Astrocyte of the hippocampus (primary cell): Measurements from ENCODE around the gene ASIC5.
"Not testable (repeated sequence)": the region's sequence is repeated elsewhere in the genome, so short reads cannot be mapped to it uniquely, and the experiment has no call there.

Source experiments
- DNase-seq: peaks from one replicate; pipeline ENCODE4 v3.0.0; 2011; ENCODE audit warnings: low read depth, low spot score

ASIC5 gene

GRCh38 chr4:155800685-155801343 is 65.3 kb downstream of the ASIC5 start:
- DNase-seq: no peak

GRCh38 chr4:155799794-155800123 is 66.3 kb downstream of the ASIC5 start:
- no peak for DNase-seq

DNA sequence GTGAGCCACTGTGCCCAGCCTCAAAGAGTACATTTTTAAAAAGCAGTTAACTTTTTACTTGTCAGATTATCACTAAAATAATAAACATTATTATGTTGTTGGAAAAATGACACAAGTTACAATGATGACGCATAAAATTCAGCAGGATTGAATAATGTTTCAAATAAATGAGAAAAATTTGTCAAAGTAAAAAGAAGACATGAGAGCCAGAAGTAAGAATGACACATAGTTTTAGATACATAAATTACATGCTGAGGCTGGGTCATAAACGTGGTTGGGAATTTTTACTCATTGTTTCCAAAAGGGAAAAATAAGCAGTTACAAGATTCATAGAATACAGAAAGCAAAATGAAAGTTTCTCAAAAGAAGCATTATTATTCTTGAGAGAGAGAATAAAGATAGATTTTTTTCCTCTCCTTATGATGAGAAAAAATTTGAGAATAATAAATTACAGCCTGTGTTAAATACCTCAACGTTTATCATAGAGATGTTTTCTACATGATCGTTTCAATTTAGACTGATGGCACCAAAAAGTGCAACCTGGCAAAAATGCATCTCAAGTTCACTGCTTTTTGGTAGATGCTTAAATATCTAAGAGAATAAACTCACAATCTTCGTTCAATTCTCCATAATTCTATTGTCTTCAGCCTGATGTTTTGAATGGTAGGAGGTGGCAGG is 66.8 kb downstream of the ASIC5 start:
- DNase-seq: no peak

- not testable (repeated sequence) for DNase-seq
Measured at GRCh38 chr4:155797581-155797980, 68.5 kb downstream of the ASIC5 start.

GRCh38 chr4:155795991-155796390 is 70.1 kb downstream of the ASIC5 start:
- DNase-seq: peak; percentile 72

DNA sequence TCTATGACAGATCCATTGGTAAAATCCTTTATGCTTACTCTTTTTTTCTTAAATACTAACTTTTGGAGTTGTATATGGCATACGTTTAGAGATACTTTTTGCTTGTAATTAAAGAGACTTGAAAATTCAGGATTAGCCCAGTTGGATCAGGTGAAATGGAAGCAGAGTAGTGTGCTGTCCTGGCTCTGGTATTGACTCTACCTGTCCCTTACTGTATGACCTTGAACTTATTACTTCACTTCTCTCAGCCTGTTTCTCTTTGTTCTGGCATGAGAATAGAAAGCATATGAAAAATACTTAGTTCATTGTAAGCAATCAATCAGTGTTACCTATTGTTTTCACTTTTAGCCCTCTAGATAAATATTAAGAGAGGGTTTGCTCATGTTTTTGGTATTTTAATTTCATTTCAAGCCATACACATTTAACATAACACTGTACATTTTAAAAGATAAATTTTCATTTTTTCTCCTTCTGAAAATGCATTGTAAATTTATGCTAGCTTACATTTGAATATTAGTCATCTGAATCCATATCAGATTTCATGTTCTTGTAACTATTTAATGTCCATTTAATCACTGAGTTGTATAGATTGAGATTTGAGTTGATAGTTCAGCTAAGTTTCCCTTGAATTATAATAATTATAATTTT is 71.4 kb downstream of the ASIC5 start:
- no peak for DNase-seq

DNA sequence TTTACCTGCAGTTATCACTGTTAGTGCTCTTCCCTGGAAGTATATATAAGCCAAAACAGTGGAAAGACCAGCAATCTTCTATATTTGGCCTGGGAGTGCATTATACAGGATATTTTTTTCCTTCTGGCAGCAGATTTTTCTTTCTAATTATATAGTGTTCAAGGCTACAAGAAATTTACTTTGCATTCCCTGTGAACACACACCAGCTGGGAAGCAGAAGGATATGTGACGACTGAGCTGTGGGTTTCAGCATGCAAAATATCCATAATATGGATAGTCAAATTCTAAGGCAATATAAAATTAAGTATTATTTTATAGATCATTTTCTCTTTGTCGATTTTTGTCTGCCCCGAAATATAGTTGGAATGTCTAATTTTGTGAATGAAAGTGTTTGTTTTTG is 76.1 kb downstream of the ASIC5 start:
- no peak for DNase-seq

- no peak for DNase-seq
Measured at GRCh38 chr4:155789391-155789790, 76.7 kb downstream of the ASIC5 start.

- DNase-seq: peak; percentile 74
Measured at GRCh38 chr4:155787113-155787710, 78.9 kb downstream of the ASIC5 start.

DNA sequence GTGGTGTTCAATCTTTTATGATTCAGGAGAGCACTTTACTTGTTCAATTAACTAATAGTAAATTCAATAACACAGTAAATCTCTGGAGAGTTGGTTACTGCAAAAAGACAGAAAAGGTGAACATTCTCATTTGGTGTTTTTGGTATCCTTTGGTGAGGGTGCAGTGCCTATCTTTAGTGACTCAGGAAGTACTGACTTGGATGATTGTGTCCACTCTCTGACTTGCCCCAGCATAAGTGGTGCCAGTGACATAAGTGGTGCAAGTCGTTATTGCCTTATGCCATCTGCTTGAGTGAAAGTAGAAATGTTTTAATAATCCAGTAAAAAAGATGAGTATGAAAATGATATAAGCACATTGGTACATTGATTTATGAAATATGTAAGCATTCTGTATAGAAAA is 80.2 kb downstream of the ASIC5 start:
- no peak for DNase-seq

- DNase-seq: no peak
Measured at GRCh38 chr4:155784637-155785036, 81.4 kb downstream of the ASIC5 start.

DNA sequence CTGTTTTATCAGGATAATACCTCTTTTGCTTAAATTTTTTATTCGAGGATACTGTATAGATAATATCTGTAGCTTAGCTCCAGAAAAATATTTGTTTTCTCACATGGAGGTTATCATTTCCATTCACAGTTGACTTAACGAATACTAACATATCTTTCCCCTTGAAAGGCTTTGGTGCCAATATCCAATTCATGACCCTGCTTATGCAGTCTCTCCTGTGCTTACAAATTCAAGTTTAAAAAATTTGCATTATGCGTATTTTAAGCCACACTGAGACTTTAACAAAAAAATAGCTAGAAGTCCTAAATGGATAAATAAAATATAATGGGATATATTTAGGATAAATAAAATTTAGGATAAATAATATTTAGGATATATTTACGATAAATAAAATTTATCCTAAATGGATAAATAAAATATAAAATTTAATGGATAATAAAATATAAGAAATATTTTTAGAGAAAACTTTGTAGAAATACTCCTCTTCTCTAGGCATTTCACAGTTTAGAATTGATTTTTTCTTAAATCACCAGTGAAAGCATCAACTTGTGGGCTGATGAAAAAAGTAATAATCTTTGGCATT is 84.7 kb downstream of the ASIC5 start:
- DNase-seq: no peak

GRCh38 chr4:155780775-155781174 is 85.3 kb downstream of the ASIC5 start:
- DNase-seq: peak; percentile 15
